Peyer's patch (tissue), 4 donors: Measurements from ENCODE around the gene SPAG16. TPM values are rescaled to one million over a fixed set of nuclear protein-coding genes. Genes with fewer than 3 reads are reported as not detected.

ENCODE experiments used
- DNase-seq, 3 donors: peaks; one replicate each; pipeline ENCODE4 v3.0.0-alpha.2; 2017 to 2019
- H3K27ac ChIP-seq, 4 donors: fragments of 200-600 bp; sonication (generic); one replicate each; pipeline ENCODE4 v1.5.1; 2016 to 2019
- H3K27me3 ChIP-seq, 2 donors: fragments of 200-600 bp; sonication (generic); one replicate each; pipeline ENCODE4 v1.5.1; 2019
- H3K36me3 ChIP-seq, 3 donors: fragments of 200-600 bp; sonication (generic); one replicate each; pipeline ENCODE4 v1.5.1; 2016 to 2019
- H3K4me1 ChIP-seq, 4 donors: fragments of 200-600 bp; sonication (generic); one replicate each; pipeline ENCODE4 v1.5.1; 2016 to 2019
- H3K4me3 ChIP-seq, 4 donors: fragments of 200-600 bp; sonication (generic); 1 replicate in 3 of 4; 2 replicates in 1 of 4; pipeline ENCODE4 v1.5.1; 2016 to 2019; ENCODE audit warnings: mild to moderate bottlenecking in 1 of 4
- H3K9me3 ChIP-seq, 4 donors: fragments of 200-600 bp; sonication (generic); one replicate each; pipeline ENCODE4 v1.5.1; 2016 to 2019; ENCODE audit warnings: mild to moderate bottlenecking in 1 of 4
- POLR2A ChIP-seq, 2 donors: fragments of 450-650 bp; IDR thresholded peaks; one replicate each; pipeline ENCODE4 v1.5.1; 2017; ENCODE audit warnings: antibody characterized with exemption in 2 of 2, mild to moderate bottlenecking in 2 of 2, moderate library complexity in 2 of 2
- total RNA-seq, 4 donors: library from RNA; depleted of rRNA; stranded (reverse); fragments of >200 nt; gene quantifications; one replicate each; pipeline ENCODE4 v1.1.0, GENCODE V29; 2016
- TF ChIP-seq, protein P1 (sequence below), 6 experiments: fragments of 450-650 bp in 4 of 6; fragments of 200-600 bp in 2 of 6; sonication (generic) in 1 of 6; IDR thresholded peaks; one replicate each; pipeline ENCODE4 v1.5.1; 2017 to 2019; ENCODE audit warnings: antibody characterized with exemption in 6 of 6, mild to moderate bottlenecking in 3 of 6, moderate library complexity in 1 of 6

Gene SPAG16
- total RNA-seq, 4 donors from 2014 or later = 5.5 to 43.7 (median 10.0) TPM

- H3K27ac ChIP-seq = no peak overlapping the region
- H3K4me3 ChIP-seq = no peak overlapping the region
- H3K27me3 ChIP-seq = no peaks in the 10 kb centered on the region
- H3K36me3 ChIP-seq = no peaks in the 10 kb centered on the region
- no peaks in the 10 kb centered on the region for H3K9me3 ChIP-seq
- TF ChIP-seq, protein P1, sequence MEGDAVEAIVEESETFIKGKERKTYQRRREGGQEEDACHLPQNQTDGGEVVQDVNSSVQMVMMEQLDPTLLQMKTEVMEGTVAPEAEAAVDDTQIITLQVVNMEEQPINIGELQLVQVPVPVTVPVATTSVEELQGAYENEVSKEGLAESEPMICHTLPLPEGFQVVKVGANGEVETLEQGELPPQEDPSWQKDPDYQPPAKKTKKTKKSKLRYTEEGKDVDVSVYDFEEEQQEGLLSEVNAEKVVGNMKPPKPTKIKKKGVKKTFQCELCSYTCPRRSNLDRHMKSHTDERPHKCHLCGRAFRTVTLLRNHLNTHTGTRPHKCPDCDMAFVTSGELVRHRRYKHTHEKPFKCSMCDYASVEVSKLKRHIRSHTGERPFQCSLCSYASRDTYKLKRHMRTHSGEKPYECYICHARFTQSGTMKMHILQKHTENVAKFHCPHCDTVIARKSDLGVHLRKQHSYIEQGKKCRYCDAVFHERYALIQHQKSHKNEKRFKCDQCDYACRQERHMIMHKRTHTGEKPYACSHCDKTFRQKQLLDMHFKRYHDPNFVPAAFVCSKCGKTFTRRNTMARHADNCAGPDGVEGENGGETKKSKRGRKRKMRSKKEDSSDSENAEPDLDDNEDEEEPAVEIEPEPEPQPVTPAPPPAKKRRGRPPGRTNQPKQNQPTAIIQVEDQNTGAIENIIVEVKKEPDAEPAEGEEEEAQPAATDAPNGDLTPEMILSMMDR (IDR thresholded peaks at IDR 0.05) = no peak
- no peak for TF ChIP-seq POLR2A (IDR thresholded peaks at IDR 0.05)
- no peaks in the 10 kb centered on the region for H3K4me1 ChIP-seq
- no peak for DNase-seq
These were observed 253.3 kb downstream of the SPAG16 start for GRCh38 chr2:213537579-213537978.

GRCh38 chr2:213544940-213545339 lies 260.7 kb downstream of the SPAG16 start:
- no peaks in the 10 kb centered on the region for H3K4me1 ChIP-seq
- TF ChIP-seq, protein P1 (IDR thresholded peaks at IDR 0.05) = no peak
- no peak for TF ChIP-seq POLR2A (IDR thresholded peaks at IDR 0.05)
- no peaks in the 10 kb centered on the region for H3K27me3 ChIP-seq
- no peaks in the 10 kb centered on the region for H3K9me3 ChIP-seq
- no peaks in the 10 kb centered on the region for H3K36me3 ChIP-seq
- no peak for DNase-seq
- no peak overlapping the region for H3K27ac ChIP-seq
- no peak overlapping the region for H3K4me3 ChIP-seq

- Histone ChIP-seq H3K27me3 (no peaks in the 10 kb centered on the region), H3K9me3 (no peaks in the 10 kb centered on the region), H3K36me3 (no peaks in the 10 kb centered on the region), H3K4me1 (no peaks in the 10 kb centered on the region), H3K27ac (no peak overlapping the region), H3K4me3 (no peak overlapping the region)
- no peak for DNase-seq
- no peak for TF ChIP-seq POLR2A (IDR thresholded peaks at IDR 0.05)
- TF ChIP-seq, protein P1 (IDR thresholded peaks at IDR 0.05) = no peak
These were observed 261.2 kb downstream of the SPAG16 start for GRCh38 chr2:213545481-213545880.

DNA sequence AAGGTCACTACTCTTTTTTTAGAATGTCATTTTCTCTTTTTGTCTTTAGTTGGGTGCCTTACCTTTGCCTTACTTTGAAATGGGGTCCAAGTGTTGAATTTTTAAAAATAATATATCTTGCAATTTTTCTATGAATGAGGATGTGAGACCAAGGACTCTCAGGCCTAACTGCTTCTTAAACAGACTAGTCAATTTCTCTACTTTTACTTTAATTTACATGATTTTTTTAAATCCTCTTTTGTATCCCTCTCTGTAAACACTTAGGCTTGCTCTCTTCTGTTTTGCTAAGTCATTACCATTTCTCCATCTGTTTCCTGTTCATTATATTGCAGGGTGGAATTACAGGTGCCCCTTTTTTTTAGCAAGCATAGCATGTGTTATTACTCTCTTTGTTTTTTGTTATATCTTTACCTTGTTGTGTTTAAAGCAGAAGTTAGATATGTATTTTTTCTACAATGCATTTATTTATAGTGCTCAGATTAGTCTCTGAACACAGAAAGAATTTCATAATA lies 261.8 kb downstream of the SPAG16 start:
- Histone ChIP-seq H3K36me3 (no peaks in the 10 kb centered on the region), H3K4me1 (no peaks in the 10 kb centered on the region), H3K9me3 (no peaks in the 10 kb centered on the region), H3K27ac (no peak overlapping the region), H3K4me3 (no peak overlapping the region), H3K27me3 (no peaks in the 10 kb centered on the region)
- DNase-seq = no peak
- TF ChIP-seq, protein P1 (IDR thresholded peaks at IDR 0.05) = no peak
- no peak for TF ChIP-seq POLR2A (IDR thresholded peaks at IDR 0.05)

DNA sequence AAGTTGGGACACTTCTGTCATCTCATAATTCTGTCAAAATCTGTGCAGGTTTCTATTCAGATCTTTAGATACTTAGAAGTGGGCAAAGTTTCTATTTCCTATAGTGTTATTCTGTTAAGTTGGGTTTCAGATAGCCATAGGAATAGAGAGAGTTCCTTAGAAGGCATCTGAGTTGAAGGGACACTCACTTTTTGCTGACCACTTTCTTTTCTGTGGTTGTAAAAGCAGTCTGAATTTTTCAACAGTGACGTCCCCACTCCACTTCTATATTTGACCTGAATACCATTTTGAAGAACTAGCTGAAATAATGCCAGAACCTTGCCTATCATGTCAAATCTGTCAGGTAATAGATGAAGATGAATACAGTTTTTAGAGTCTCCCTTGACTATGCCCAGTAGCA lies 267.3 kb downstream of the SPAG16 start:
- no peaks in the 10 kb centered on the region for H3K9me3 ChIP-seq
- no peak for DNase-seq
- no peaks in the 10 kb centered on the region for H3K4me1 ChIP-seq
- H3K4me3 ChIP-seq = no peak overlapping the region
- TF ChIP-seq POLR2A (IDR thresholded peaks at IDR 0.05) = no peak
- TF ChIP-seq, protein P1 (IDR thresholded peaks at IDR 0.05) = no peak
- H3K27me3 ChIP-seq = no peaks in the 10 kb centered on the region
- no peak overlapping the region for H3K27ac ChIP-seq
- no peaks in the 10 kb centered on the region for H3K36me3 ChIP-seq

- DNase-seq = no peak
- H3K4me1 ChIP-seq = no peaks in the 10 kb centered on the region
- H3K9me3 ChIP-seq = peaks cover 0 to 5% (median 0%) of the 10 kb centered on the region in 4 donors
- no peaks in the 10 kb centered on the region for H3K36me3 ChIP-seq
- no peak overlapping the region for H3K27ac ChIP-seq
- H3K4me3 ChIP-seq = no peak overlapping the region
- no peak for TF ChIP-seq POLR2A (IDR thresholded peaks at IDR 0.05)
- TF ChIP-seq, protein P1 (IDR thresholded peaks at IDR 0.05) = no peak
- H3K27me3 ChIP-seq = no peaks in the 10 kb centered on the region
These were observed 274.8 kb downstream of the SPAG16 start for GRCh38 chr2:213559053-213559452.
